ENCODE data around the gene MEGF9.

MEGF9 gene

GRCh38 chr9:120702075-120702474 lies 12.2 kb downstream of the MEGF9 start:
- H3K27me3 Mint-ChIP-seq (ENCODE audit: low read depth), result no peaks in the 10 kb centered on the region
- no peak overlapping the region for H3K27ac Mint-ChIP-seq
- H3K4me1 Mint-ChIP-seq (ENCODE audit: low read depth), result no peaks in the 10 kb centered on the region
- peaks cover 3% of the 10 kb centered on the region for H3K36me3 Mint-ChIP-seq (ENCODE audit: low read depth)
- no peaks in the 10 kb centered on the region for H3K9me3 Mint-ChIP-seq
- no peak for DNase-seq (ENCODE audit: low spot score)
- no peak overlapping the region for H3K4me3 Mint-ChIP-seq

GRCh38 chr9:120701248-120701647 lies 13.0 kb downstream of the MEGF9 start:
- Mint-ChIP-seq H3K9me3 (no peaks in the 10 kb centered on the region), H3K36me3 (ENCODE audit: low read depth) (peaks cover 3% of the 10 kb centered on the region), H3K4me3 (no peak overlapping the region), H3K4me1 (ENCODE audit: low read depth) (no peaks in the 10 kb centered on the region), H3K27me3 (ENCODE audit: low read depth) (no peaks in the 10 kb centered on the region), H3K27ac (no peak overlapping the region)
- DNase-seq (ENCODE audit: low spot score), result no peak

GRCh38 chr9:120698766-120699165 lies 15.5 kb downstream of the MEGF9 start:
- DNase-seq (ENCODE audit: low spot score), result no peak
- Mint-ChIP-seq H3K4me1 (ENCODE audit: low read depth) (peaks cover 14% of the 10 kb centered on the region), H3K27me3 (ENCODE audit: low read depth) (no peaks in the 10 kb centered on the region), H3K27ac (no peak overlapping the region), H3K4me3 (no peak overlapping the region), H3K9me3 (no peaks in the 10 kb centered on the region), H3K36me3 (ENCODE audit: low read depth) (peaks cover 2% of the 10 kb centered on the region)

- no peak overlapping the region for H3K27ac Mint-ChIP-seq
- no peak for DNase-seq (ENCODE audit: low spot score)
- no peak overlapping the region for H3K4me3 Mint-ChIP-seq
- H3K4me1 Mint-ChIP-seq (ENCODE audit: low read depth), result peaks cover 23% of the 10 kb centered on the region
- no peaks in the 10 kb centered on the region for H3K9me3 Mint-ChIP-seq
- H3K27me3 Mint-ChIP-seq (ENCODE audit: low read depth), result no peaks in the 10 kb centered on the region
- H3K36me3 Mint-ChIP-seq (ENCODE audit: low read depth), result peaks cover 2% of the 10 kb centered on the region
Observed at GRCh38 chr9:120697448-120697847, 16.8 kb downstream of the MEGF9 start.

- H3K4me3 Mint-ChIP-seq, result no peak overlapping the region
- H3K36me3 Mint-ChIP-seq (ENCODE audit: low read depth), result peaks cover 2% of the 10 kb centered on the region
Observed at GRCh38 chr9:120696551-120697230, 17.6 kb downstream of the MEGF9 start.

GRCh38 chr9:120694559-120694958 lies 19.7 kb downstream of the MEGF9 start:
- Mint-ChIP-seq H3K27ac (no peak overlapping the region), H3K27me3 (ENCODE audit: low read depth) (no peaks in the 10 kb centered on the region), H3K4me1 (ENCODE audit: low read depth) (peaks cover 26% of the 10 kb centered on the region), H3K9me3 (no peaks in the 10 kb centered on the region), H3K4me3 (no peak overlapping the region), H3K36me3 (ENCODE audit: low read depth) (peaks cover 2% of the 10 kb centered on the region)
- DNase-seq (ENCODE audit: low spot score), result no peak

More at GRCh38 chr9:120696551-120697230, 17.6 kb downstream of the MEGF9 start:
- Mint-ChIP-seq H3K9me3 (no peaks in the 10 kb centered on the region), H3K27ac (no peak overlapping the region), H3K27me3 (ENCODE audit: low read depth) (no peaks in the 10 kb centered on the region), H3K4me1 (ENCODE audit: low read depth) (peaks cover 26% of the 10 kb centered on the region)
- DNase-seq (ENCODE audit: low spot score), result no peak

- H3K27me3 Mint-ChIP-seq (ENCODE audit: low read depth), result no peaks in the 10 kb centered on the region
- H3K27ac Mint-ChIP-seq, result no peak overlapping the region
- H3K9me3 Mint-ChIP-seq, result no peaks in the 10 kb centered on the region
- no peak overlapping the region for H3K4me3 Mint-ChIP-seq
- H3K36me3 Mint-ChIP-seq (ENCODE audit: low read depth), result peaks cover 2% of the 10 kb centered on the region
- peaks cover 26% of the 10 kb centered on the region for H3K4me1 Mint-ChIP-seq (ENCODE audit: low read depth)
- DNase-seq (ENCODE audit: low spot score), result no peak
Observed at GRCh38 chr9:120693700-120694008, 20.6 kb downstream of the MEGF9 start.

- Mint-ChIP-seq H3K9me3 (no peaks in the 10 kb centered on the region), H3K27ac (no peak overlapping the region), H3K36me3 (ENCODE audit: low read depth) (peaks cover 2% of the 10 kb centered on the region), H3K27me3 (ENCODE audit: low read depth) (no peaks in the 10 kb centered on the region), H3K4me3 (no peak overlapping the region), H3K4me1 (ENCODE audit: low read depth) (peaks cover 26% of the 10 kb centered on the region)
- no peak for DNase-seq (ENCODE audit: low spot score)
Observed at GRCh38 chr9:120692901-120693699, 21.2 kb downstream of the MEGF9 start.

- peaks cover 26% of the 10 kb centered on the region for H3K4me1 Mint-ChIP-seq (ENCODE audit: low read depth)
- H3K27ac Mint-ChIP-seq, result no peak overlapping the region
- H3K36me3 Mint-ChIP-seq (ENCODE audit: low read depth), result peaks cover 2% of the 10 kb centered on the region
- DNase-seq (ENCODE audit: low spot score), result no peak
- no peaks in the 10 kb centered on the region for H3K9me3 Mint-ChIP-seq
- no peaks in the 10 kb centered on the region for H3K27me3 Mint-ChIP-seq (ENCODE audit: low read depth)
- H3K4me3 Mint-ChIP-seq, result no peak overlapping the region
Observed at GRCh38 chr9:120690372-120690771, 23.9 kb downstream of the MEGF9 start.

GRCh38 chr9:120689860-120690259 lies 24.4 kb downstream of the MEGF9 start:
- Mint-ChIP-seq H3K9me3 (no peaks in the 10 kb centered on the region), H3K4me3 (no peak overlapping the region), H3K27me3 (ENCODE audit: low read depth) (no peaks in the 10 kb centered on the region), H3K36me3 (ENCODE audit: low read depth) (peaks cover 2% of the 10 kb centered on the region), H3K4me1 (ENCODE audit: low read depth) (peaks cover 23% of the 10 kb centered on the region), H3K27ac (no peak overlapping the region)
- DNase-seq (ENCODE audit: low spot score), result no peak

- DNase-seq (ENCODE audit: low spot score), result no peak
- peaks cover 12% of the 10 kb centered on the region for H3K4me1 Mint-ChIP-seq (ENCODE audit: low read depth)
- H3K36me3 Mint-ChIP-seq (ENCODE audit: low read depth), result no peaks in the 10 kb centered on the region
- no peaks in the 10 kb centered on the region for H3K9me3 Mint-ChIP-seq
- no peaks in the 10 kb centered on the region for H3K27me3 Mint-ChIP-seq (ENCODE audit: low read depth)
- no peak overlapping the region for H3K27ac Mint-ChIP-seq
- no peak overlapping the region for H3K4me3 Mint-ChIP-seq
Observed at GRCh38 chr9:120688758-120689157, 25.5 kb downstream of the MEGF9 start.

GRCh38 chr9:120683150-120683549 lies 31.1 kb downstream of the MEGF9 start:
- Mint-ChIP-seq H3K27me3 (ENCODE audit: low read depth) (no peaks in the 10 kb centered on the region), H3K9me3 (no peaks in the 10 kb centered on the region), H3K4me1 (ENCODE audit: low read depth) (no peaks in the 10 kb centered on the region), H3K4me3 (no peak overlapping the region), H3K27ac (no peak overlapping the region), H3K36me3 (ENCODE audit: low read depth) (peaks cover 7% of the 10 kb centered on the region)
- no peak for DNase-seq (ENCODE audit: low spot score)

GRCh38 chr9:120681121-120681520 lies 33.1 kb downstream of the MEGF9 start:
- no peak overlapping the region for H3K27ac Mint-ChIP-seq
- DNase-seq (ENCODE audit: low spot score), result no peak
- no peak overlapping the region for H3K4me3 Mint-ChIP-seq
- peaks cover 7% of the 10 kb centered on the region for H3K36me3 Mint-ChIP-seq (ENCODE audit: low read depth)
- no peaks in the 10 kb centered on the region for H3K27me3 Mint-ChIP-seq (ENCODE audit: low read depth)
- no peaks in the 10 kb centered on the region for H3K9me3 Mint-ChIP-seq
- H3K4me1 Mint-ChIP-seq (ENCODE audit: low read depth), result no peaks in the 10 kb centered on the region

- Mint-ChIP-seq H3K36me3 (ENCODE audit: low read depth) (peaks cover 7% of the 10 kb centered on the region), H3K4me3 (no peak overlapping the region), H3K4me1 (ENCODE audit: low read depth) (no peaks in the 10 kb centered on the region), H3K27ac (no peak overlapping the region), H3K9me3 (no peaks in the 10 kb centered on the region), H3K27me3 (ENCODE audit: low read depth) (no peaks in the 10 kb centered on the region)
- DNase-seq (ENCODE audit: low spot score), result no peak
Observed at GRCh38 chr9:120680579-120680978, 33.7 kb downstream of the MEGF9 start.

Measured in T-helper 2 cell treated with Interferon-gamma antibody and Interleukin-4, amounts not matched to agents 5 μg/mL and 100 μg/mL, for 36 hours (primary cell).